IMR-90 (cell line): Measurements from ENCODE around the gene NPM1.

ENCODE experiments used
- CTCF ChIP-seq: conservative IDR thresholded peaks from 2 replicates; pipeline ENCODE4 v1.5.1; 2012; ENCODE audit warnings: mild to moderate bottlenecking, low read depth, low read length, improper control_type of control experiment
- FOS ChIP-seq: fragments of 150-350 bp; IDR thresholded peaks from 2 replicates; pipeline ENCODE4 v1.6.1; 2016; ENCODE audit warnings: low read depth, low read length
- MAFK ChIP-seq: IDR thresholded peaks from 2 replicates; pipeline ENCODE4 v1.6.1; 2012; ENCODE audit warnings: low read depth, low read length, improper control_type of control experiment
- MAZ ChIP-seq: IDR thresholded peaks from 2 replicates; pipeline ENCODE4 v1.6.1; 2012; ENCODE audit warnings: low read depth, mild to moderate bottlenecking, low read length, improper control_type of control experiment, moderate library complexity, borderline replicate concordance
- POLR2A ChIP-seq: IDR thresholded peaks from 2 replicates; pipeline ENCODE4 v1.6.1; 2012; ENCODE audit warnings: mild to moderate bottlenecking, low read depth, low read length
- RFX5 ChIP-seq: IDR thresholded peaks from 2 replicates; pipeline ENCODE4 v1.8.0; 2012; ENCODE audit warnings: low read depth, mild to moderate bottlenecking, low read length, moderate library complexity
- SMC3 ChIP-seq: fragments of 150-350 bp; IDR thresholded peaks from 2 replicates; pipeline ENCODE4 v1.6.1; 2016; ENCODE audit warnings: low read depth, mild to moderate bottlenecking, antibody characterized with exemption, low read length, moderate library complexity

DNA sequence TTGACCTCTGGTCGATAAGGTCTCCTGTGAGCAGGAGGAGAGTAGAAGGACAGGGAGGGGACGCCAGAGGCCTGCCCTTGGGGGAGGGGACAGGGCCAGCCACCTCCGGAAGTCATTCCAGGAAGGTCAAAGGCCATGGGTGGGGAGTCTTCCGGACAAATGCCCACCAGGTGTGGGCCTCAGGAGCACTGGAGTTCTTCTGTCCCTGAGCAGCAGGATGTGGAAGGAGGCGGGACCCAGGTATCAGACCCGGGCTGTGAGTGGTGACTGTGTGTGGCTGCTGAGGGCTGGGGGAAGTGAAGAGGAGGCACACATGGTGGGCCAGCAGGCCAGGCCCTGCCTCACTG is 45.7 kb downstream of the NPM1 start:
- TF ChIP-seq CTCF (no peak), POLR2A (no peak), FOS (no peak), MAZ (no peak), RFX5 (no peak), MAFK (no peak), SMC3 (no peak)
